Gastroesophageal sphincter (tissue), 3 donors: ENCODE measurements around the gene WDR37.

ENCODE experiments used
- EP300 ChIP-seq: sonication (generic); formaldehyde crosslinking; IDR thresholded peaks from one replicate; pipeline ENCODE4 v1.6.1; 2017; ENCODE audit warnings: antibody characterized with exemption, mild to moderate bottlenecking
- TF ChIP-seq, protein P1 (sequence below), 4 experiments: fragments of 200-600 bp in 2 of 4; fragments of 450-650 bp in 2 of 4; sonication (generic) in 1 of 4; IDR thresholded peaks; one replicate each; pipeline ENCODE4 v1.5.1; 2017 to 2019; ENCODE audit warnings: antibody characterized with exemption in 4 of 4, mild to moderate bottlenecking in 2 of 4, moderate library complexity in 2 of 4

DNA sequence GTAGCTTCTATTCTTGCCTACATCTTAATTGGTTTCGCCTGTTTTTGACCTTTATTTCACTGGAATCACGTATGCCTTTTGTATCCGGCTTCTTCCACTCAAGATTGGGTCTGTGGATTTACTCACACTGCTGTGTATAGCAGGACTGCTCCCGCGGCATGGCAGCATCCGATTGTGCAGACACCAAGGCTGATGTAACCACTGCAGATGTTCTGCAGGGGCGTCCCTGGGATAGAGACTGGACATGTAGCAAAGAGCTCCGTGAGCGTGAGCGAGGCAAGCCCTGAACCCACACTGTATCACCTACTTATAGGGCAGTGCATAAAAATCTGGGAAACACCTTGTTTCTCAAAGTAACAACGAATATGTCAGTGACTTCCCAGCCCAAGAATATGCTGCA is 19.1 kb upstream of the WDR37 start:
- TF ChIP-seq, protein P1, sequence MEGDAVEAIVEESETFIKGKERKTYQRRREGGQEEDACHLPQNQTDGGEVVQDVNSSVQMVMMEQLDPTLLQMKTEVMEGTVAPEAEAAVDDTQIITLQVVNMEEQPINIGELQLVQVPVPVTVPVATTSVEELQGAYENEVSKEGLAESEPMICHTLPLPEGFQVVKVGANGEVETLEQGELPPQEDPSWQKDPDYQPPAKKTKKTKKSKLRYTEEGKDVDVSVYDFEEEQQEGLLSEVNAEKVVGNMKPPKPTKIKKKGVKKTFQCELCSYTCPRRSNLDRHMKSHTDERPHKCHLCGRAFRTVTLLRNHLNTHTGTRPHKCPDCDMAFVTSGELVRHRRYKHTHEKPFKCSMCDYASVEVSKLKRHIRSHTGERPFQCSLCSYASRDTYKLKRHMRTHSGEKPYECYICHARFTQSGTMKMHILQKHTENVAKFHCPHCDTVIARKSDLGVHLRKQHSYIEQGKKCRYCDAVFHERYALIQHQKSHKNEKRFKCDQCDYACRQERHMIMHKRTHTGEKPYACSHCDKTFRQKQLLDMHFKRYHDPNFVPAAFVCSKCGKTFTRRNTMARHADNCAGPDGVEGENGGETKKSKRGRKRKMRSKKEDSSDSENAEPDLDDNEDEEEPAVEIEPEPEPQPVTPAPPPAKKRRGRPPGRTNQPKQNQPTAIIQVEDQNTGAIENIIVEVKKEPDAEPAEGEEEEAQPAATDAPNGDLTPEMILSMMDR (IDR thresholded peaks at IDR 0.05), result no peak
- no peak for TF ChIP-seq EP300
